Femur (tissue), 1 donor: ENCODE measurements around the gene TRAF3.

Experiments used
- DNase-seq: peaks from one replicate; pipeline ENCODE4 v3.0.0-alpha.2; 2017

Gene TRAF3

GRCh38 chr14:102942069-102942468 lies 164.8 kb downstream of the TRAF3 start:
- DNase-seq, result no peak

GRCh38 chr14:102943454-102943853 lies 166.2 kb downstream of the TRAF3 start:
- DNase-seq, result no peak

- DNase-seq, result no peak
Measured at GRCh38 chr14:102943979-102944378, 166.7 kb downstream of the TRAF3 start.

- no peak for DNase-seq
Measured at GRCh38 chr14:102944448-102945330, 167.4 kb downstream of the TRAF3 start.

- DNase-seq, result no peak
Measured at GRCh38 chr14:102945346-102946130, 168.3 kb downstream of the TRAF3 start.

- DNase-seq, result no peak
Measured at GRCh38 chr14:102947321-102948103, 170.3 kb downstream of the TRAF3 start.

GRCh38 chr14:102948698-102949061 lies 171.4 kb downstream of the TRAF3 start:
- DNase-seq, result no peak

GRCh38 chr14:102949062-102949800 lies 172.0 kb downstream of the TRAF3 start:
- DNase-seq, result peak; percentile 72

- DNase-seq, result no peak
Measured at GRCh38 chr14:102949801-102950451, 172.7 kb downstream of the TRAF3 start.

- no peak for DNase-seq
Measured at GRCh38 chr14:102951034-102951433, 173.8 kb downstream of the TRAF3 start.

- no peak for DNase-seq
Measured at GRCh38 chr14:102951799-102952198, 174.6 kb downstream of the TRAF3 start.

- DNase-seq, result no peak
Measured at GRCh38 chr14:102952276-102952675, 175.0 kb downstream of the TRAF3 start.

GRCh38 chr14:102953100-102953499 lies 175.9 kb downstream of the TRAF3 start:
- DNase-seq, result no peak

- no peak for DNase-seq
Measured at GRCh38 chr14:102954081-102954789, 177.0 kb downstream of the TRAF3 start.

GRCh38 chr14:102955636-102956408 lies 178.6 kb downstream of the TRAF3 start:
- DNase-seq, result no peak

GRCh38 chr14:102957222-102957621 lies 180.0 kb downstream of the TRAF3 start:
- no peak for DNase-seq

GRCh38 chr14:102958461-102958860 lies 181.2 kb downstream of the TRAF3 start:
- DNase-seq, result no peak
